NCI-H345 treated with DMSO at 0.1 percent for 48 hours (cell line): Measurements from ENCODE around the gene IQSEC1.
"Not testable (repeated sequence)": the region's sequence is repeated elsewhere in the genome, so short reads cannot be mapped to it uniquely, and the experiment has no call there.

Experiments
- DNase-seq: peaks from one replicate; lab custom pipeline; 2025; ENCODE audit not compliant: unreplicated experiment; lab: John Stamatoyannopoulos, UW

The IQSEC1 gene

DNA sequence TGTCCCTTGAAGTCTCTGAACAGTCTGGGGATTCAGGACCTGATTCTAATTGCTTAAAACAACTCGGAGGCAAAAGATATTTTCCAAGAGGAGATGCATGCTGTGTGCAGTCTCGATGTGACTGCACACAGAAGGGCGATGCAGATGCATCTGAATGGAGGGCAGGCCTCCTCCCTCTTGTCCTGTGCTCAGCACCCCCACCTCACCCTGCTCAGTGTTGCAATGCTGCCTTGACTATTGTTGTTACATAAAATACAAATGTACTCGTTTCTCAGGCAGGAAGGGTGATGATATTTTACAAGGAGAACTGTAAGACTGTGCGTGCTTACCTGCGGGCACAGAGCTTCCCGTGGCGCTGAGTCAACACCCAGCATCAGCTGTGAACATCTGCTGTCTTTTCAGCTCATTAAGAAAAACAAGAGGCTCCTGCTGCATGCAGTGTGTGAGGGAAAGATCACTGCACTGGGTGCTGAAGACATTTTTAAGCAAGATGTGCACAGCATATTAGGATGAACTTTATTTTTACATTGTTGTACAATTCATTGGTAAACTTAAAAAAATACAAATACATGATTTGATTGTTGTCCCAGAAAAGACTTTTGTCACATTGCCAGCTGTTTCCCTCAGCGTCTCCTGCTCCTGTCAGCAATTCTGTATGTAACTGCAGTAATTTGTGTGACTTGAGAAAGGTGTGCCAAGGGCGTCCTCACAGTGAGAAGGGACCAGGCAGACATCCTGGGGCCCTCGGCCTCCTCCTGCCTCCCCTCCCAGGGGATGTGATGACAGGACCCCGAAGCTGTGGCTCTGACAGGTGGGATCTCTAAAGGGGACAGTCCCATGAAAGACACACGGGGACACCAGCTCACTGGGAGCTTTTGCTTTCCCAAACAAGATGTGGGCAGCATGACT, 175.6 kb downstream of the IQSEC1 start:
- DNase-seq, result peak; percentile 58

DNA sequence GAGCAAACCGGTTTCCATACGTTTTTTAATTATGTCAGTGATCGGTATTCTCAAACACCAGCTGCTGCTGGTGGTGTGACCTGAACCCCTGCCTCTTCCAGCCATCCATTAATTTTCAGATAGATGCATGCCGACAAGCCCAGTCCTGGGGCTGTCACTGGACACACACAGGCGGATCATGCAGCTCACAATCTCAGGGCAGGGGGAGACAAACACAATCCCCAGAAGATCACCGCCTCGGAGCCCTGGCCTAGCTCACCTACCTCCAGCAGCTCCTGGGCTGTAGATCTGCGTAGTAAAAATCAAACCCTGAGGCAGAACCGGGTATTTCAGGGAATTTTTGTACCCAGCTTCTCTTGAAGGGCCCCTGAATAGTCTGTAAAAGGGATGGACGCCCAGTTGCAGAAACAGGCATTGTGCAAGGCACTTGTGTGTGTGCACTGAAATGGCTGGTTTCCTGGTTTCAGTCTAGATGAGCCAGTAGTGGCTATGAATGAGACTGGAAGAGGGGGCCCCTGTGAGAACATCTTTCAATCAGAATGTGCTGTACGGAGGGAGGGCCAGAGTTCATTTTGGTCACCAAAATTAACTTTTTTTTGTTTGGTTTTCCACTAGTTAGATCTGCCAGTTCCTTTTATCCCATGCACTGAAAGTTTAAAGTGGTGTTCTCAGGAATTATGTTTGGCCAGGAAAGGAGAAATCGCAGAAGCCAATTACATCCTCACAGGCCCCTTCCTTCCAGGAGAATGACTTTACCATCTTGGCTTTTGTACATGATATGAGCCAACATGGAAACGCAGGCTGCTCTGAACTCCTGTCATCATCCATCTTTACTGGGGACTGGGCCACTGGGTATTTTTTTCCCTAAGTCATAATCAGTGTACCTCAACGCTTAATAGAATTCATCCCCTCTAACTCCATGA, 176.9 kb downstream of the IQSEC1 start:
- DNase-seq, result no peak

DNA sequence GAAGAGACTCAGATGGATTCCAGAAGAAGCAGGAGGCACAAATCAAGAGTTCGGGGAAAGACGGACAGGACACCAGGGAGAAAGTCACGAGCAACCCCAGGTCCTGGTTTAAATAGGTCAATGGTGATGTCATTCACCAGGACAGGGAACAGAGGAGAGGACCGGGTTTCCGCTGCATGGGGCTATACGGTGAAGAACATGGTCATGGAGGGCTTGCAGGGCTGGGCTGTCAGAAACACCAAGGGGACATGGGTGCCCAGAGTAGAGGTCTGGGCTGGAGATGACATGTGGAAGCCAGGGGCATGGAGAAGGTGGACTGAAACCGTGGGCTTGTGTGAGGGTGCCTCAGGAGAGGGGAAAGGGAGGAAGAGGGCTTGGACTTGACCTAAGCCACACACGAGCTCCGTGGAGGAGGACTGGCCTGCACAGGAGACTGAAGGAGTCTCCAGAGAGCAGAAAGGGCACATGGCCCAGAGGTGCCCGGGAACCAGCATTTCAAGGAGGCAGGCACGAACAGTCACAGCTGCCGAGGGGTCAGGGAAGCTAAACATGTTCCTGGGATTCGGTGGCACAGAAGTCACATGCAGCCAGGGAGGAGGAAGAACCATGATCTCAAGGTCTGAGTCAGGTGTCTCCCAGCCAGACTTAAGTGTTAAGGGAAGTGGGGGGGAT, 177.7 kb downstream of the IQSEC1 start:
- DNase-seq, result no peak

DNA sequence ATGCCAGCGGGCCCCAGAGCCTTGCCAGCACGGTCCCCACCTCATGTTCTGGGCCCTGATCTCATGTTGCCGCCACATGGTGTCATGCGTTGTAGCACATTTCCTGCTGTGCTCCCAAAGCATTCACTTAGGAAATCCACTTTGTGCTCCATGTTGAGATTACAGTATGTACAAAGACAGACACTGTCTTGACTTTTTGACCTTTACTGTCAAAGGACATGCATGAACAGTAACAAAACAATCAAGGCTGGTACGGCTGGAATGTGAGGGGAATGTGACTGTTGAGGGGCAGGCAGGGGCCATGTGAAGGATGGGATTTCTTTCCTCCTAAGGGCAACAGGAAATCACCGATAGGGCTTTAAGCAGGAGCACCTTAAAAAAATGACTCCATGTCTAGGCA, 178.6 kb downstream of the IQSEC1 start:
- DNase-seq, result no peak

DNA sequence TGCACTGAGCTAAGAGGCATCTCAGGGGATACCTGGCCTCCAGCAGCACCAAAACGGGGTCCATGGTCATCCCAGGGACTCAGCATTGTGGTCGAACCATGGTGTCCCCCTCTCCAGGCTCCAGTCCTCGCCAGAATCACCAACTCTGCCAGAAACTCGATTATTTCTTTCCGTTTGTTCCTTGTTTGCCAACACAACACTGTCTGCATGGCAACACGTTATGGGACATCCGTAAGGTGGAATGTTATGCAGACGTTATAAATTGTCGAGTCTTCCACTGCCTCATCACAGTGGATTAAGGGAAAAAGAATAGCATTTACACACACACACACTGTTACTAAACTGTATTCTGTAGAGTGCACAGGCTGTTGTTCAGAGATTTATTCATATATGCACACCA, 179.4 kb downstream of the IQSEC1 start:
- no peak for DNase-seq

DNA sequence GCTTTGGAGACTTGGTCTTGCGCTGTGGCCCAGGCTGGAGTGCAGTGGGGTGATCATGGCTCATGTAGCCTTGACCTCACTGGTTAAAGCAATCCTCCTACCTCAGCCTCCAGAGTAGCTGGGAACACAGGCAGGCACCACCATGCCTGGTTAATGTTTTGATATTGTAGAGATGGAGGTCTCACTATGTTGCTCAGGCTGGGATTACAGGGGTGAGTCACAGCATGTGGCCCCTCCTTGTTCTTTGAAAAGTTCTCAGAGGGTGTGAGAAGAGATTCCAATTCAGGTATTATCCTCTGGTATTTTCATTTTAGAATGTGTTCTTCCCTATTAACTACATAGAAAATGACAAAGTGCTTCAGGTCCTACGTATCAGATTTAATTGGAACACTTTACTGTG, 180.0 kb downstream of the IQSEC1 start:
- DNase-seq, result no peak

DNA sequence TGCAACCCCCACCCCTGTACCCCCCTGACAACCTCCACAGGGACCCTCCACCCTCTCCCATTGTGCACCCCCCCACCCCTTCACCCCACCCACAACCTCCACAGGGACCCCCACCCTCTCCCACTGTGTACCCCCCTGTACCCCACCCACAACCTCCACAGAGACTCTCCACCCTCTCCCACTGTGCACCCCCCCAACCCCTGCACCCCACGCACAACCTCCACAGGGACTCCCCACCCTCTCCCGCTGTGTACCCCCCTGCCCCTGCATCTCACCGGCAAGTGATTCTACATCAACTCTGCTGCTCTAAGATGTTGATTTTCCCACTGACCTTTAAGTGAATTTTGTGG, 180.4 kb downstream of the IQSEC1 start:
- DNase-seq, result no peak

DNA sequence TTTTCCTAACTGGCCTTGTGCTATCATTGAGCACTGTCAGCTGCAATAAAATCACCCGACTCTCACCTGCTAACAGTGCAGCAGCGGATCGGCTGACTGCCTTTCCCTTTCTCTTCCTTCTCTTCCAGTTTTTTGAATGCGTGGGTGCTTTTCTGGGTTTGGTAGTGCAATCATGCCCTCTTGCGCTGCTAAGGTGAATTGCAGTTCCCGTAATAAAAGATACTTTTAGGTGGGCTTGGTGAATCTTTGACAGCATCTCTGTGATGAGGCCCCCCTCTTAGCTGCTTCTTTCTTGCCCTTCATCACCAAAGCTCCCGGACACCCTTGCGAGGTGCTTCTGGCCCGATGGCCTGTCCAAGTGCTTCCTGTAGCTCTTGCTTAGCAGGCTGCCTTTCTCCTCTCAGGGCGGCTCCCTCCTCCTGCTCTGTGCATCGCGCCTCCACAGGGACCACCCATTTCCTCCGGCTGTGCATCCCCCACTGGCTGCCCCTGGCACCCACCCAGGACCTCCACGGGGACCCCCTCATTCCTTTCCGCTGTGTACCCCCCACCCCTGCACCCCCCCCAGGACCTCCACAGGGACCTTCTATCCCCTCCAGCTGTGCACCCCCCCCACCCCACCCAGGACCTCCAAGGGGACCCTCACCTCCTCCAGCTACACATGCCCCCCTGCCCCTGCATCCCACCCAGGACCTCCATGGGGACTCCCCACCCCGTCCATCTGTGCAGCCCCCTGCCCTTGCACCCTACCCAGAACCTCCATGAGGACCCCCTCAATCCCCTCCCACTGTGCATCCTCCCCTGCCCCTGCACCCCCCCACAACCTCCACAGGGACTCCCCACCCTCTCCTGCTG, 181.0 kb downstream of the IQSEC1 start:
- peak; percentile 38 for DNase-seq

DNA sequence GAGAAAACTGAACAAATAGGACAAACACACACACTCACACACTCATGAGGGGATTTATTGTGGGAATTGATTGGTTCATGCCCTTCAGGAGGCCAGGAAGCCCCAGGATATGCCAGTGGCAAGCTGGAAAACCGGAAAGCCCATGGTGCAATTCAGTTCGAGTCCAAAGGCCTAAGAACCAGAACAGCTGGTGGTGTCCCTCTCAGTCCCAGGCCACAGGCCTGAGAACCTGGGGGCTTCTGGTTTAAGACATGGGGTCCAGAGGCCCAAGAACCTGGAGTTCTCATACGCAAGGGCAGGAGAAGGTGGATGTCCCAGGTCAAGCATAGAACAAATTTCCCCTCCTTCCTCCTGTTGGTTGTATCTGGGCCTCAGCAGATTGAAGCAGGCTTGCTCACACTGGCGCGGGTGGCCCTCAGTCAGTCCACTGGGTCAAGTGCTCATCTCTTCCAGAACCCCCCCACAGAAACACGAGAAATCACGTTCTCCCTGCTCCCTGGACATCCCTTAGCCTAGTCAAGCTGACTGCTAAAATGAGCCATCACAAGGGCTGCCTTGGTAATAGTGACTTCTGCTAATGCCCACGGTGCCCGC, 181.7 kb downstream of the IQSEC1 start:
- no peak for DNase-seq

DNA sequence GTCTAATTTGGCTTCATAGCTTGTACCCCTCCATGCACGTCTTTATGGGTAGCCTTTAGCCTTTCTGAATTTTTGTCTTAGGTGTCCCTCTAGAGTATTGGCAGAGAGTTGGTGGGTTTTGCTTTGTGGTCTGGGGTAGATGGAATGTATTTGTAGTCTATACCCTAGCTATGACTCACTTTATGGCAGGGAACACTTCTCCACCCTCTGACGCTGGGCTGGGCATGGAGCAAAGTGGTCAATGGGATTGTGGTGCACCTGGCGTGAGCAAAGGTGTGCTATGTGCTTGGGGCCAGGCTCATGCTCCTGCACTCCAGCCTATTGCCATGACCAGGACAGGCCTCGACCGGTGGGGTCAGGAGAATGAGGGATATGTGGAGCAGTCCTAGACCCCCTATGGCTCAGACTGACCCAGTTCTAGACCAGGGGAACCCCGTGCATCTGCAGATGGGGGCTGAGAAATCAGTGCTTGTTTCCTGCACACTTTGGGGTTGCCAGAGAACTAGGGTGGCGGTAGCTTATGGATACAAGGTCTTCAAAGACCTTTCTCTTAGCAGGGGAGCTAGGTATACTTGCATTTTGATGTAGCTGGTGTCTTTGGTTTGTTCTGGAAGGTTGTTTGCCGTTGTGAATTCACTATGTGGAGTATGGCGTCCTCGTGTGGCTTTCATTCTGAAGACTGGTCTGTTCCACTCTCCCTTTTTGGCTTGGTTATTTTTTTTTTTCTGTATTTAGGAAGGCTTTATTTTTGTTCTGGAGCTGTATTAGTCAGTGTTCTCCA, 182.4 kb downstream of the IQSEC1 start:
- no peak for DNase-seq

DNA sequence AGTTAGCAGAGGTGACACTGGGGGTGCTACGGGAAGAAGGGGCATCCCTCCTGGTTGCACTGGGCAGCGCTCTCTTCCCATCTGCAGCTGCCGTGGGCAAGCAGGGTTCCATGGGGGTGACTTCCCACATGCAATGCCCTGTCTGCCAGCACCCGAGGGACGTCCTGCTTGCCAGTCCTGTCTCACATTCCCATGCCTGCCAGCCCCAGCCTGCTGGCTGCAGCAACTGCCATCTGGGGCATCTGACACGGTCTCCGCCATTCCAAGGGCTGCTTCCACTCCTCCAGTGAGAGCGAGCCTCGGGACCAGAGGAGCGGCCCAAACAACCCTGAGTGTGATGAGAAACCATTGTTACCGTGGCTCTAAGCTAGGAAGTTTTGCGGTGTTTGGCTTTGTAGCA, 186.5 kb downstream of the IQSEC1 start:
- DNase-seq, result no peak

DNA sequence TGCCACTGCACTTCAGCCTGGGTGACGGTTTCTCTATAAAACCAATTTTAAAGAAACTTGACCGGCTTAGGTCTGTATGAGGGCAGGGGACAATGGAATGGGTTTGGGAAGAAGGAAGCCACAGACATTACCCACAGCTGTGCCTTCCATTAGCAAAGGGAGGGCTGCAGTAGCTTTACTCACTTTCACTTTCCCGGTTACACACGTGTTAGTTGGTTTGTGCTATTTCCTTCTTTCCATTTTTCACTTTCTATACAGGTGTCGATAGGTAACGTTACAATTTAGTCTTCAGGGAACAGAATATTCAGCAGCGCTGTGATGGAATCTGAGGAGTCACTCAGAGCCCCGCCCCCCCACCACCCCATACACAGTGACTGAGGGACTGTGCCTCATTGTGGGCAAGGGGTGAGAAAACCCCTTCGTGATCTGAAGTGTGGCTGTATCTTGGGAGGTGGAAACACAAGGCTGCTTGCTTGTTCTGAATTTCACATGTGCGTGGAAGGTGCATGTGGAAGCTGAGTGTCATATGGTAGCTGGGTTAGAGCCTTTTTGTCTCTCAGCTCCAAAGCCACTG, 187.0 kb downstream of the IQSEC1 start:
- DNase-seq, result no peak

DNA sequence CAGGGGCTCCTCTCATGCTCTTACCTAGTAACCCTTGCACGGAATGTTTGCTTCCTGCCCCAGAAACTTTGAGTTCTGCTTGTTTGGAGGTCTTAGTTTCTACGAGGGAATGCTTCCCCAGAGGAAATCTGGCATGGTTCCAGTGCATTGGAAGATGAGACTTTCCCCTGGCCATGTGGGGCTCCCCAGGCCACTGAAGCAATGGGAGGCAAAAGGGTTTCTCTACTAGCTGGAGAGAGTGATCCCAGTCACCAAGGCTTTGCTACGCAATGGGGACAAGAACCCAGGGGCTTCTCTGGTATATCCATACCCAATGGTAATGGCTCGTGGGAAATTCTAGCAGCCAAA, 187.7 kb downstream of the IQSEC1 start:
- no peak for DNase-seq

DNA sequence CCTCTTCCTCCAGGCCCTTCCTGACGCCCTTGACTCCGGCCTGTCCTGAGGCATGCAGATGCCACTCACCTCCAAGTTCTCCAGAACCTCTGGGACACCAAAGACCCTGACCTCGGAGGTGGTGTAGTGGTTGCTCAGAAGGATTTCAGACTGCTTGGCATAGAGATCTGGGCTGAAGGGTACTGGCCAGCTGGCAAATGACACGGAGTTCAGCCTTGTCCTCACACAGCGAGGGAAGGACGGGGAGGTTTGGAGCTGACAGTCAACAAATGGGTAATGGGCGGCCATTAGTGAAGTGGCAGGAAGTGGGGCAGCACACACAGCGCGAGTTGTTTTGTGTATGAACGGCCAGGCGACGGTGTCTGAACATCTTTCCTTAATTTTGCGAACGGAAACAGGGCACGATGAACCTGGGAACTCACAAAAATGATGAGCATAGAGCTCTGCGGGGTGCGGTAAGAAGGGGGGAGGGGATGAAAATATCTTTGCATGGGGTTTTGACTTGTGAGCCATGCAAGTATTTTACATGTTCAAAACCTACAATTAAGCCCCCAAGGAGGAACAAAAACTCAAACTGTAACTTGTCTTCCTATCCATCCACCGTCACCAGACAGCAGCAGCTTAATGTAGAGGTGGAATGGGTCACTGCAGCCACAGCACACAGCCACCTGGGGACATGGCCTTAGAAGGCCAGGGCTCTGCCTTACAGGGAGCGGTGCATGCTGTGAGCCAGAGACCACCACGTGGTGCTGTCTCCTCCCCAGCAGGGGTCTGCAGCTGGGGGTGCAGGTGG, 188.2 kb downstream of the IQSEC1 start:
- DNase-seq, result no peak

DNA sequence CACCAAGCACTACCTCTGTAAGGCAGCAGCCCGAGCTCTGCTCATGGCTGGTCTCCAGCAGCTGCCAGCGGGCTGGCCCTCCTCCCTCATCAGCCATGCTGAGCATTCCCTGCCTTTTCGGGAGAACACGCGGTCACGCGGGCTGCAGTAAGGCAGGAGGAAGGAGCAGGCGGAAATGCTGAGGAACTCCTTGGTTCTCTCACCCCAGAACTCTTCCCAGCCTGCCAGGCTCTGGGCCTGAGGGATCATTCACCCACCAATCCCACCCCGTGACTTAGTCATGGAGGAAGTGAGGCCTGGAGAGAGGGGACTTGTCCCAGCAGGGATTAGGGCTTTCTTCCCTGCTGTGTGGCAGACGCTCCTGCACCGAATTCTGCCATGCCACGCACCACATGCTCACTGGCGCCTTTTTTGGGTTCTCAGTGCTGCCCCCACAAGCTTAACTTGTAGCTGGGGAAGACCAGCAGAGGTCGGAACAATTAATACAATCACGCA, 189.0 kb downstream of the IQSEC1 start:
- DNase-seq, result no peak

DNA sequence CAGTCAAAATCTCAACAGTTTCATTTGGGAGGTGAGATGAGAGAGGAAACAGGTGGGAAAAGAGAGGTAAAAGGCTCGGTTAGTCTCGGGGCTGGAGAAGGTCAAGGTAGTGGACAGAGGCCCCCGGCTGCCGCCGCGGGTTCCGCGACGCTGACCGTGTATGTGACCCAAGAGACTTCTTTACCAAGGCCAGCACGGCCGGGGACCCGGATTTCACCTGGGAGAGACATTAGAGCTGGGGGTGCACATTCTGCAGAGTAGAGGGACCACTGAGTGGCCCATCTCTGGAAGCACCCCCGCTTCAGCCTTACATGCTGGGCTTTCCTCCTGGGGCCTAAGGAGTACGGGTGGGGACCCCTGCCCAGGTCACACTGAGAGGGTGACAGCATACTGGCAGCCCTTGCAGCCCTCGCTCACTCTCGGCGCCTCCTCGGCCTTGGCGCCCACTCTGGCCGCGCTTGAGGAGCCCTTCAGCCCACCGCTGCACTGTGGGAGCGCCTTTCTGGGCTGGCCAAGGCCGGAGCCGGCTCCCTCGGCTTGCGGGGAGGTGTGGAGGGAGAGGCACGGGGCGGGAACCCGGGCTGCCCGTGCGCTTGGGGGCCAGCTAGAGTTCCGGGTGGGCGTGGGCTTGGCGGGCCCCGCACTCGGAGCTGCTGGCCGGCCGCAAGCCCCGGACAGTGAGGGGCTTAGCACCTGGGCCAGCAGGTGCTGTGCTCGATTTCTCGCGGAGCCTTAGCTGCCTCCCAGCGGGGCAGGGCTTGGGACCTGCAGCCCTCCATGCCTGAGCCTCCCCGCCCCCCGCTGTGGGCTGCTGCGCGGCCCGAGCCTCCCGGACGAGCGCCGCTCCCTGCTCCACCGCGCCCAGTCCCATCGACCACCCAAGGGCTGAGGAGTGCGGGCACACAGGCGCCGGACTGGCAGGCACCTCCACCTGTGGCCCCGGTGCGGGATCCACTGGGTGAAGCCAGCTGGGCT, 190.6 kb downstream of the IQSEC1 start:
- DNase-seq, result no peak

DNA sequence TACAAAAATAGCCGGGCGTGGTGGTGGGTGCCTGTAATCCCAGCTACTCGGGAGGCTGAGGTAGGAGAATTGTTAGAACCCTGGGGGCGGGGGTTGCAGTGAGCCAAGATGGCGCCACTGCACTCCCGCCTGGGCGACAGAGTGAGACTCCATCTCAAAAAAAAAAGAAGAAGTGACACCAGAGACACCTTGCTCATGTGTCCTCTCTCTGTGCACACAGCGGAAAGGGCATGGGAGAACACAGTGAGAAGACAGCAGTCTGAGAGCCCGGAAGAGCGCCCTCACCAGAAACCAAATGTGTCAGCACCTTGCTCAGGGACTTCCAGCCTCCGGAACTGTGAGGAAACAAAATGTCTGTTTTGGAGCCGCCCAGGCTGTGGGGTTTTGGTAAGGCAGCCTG, 191.4 kb downstream of the IQSEC1 start:
- not testable (repeated sequence) for DNase-seq
